GM20431 (cell line): Measurements from ENCODE around the gene CIBAR2.

Experiments
- in situ Hi-C: fragments of 300-500 bp; cut with MseI, MboI; formaldehyde crosslinking; loops from one replicate; pipeline ENCODE4 v1.15.0; 2020; ENCODE audit warnings: low sequenced_read_pairs; ENCODE audit not compliant: unreplicated experiment

The CIBAR2 gene

GRCh38 chr16:85145188-85145587 is 32.9 kb upstream of the CIBAR2 start:
- in situ Hi-C loops, result no loop called here

- in situ Hi-C loops, result no loop called here
Observed at GRCh38 chr16:85144026-85144915, 32.0 kb upstream of the CIBAR2 start.

- in situ Hi-C loops, result no loop called here
Observed at GRCh38 chr16:85142771-85143211, 30.5 kb upstream of the CIBAR2 start.

GRCh38 chr16:85142129-85142513 is 29.8 kb upstream of the CIBAR2 start:
- in situ Hi-C loops, result no loop called here

GRCh38 chr16:85141491-85142128 is 29.3 kb upstream of the CIBAR2 start:
- in situ Hi-C loops, result no loop called here

GRCh38 chr16:85140455-85141012 is 28.3 kb upstream of the CIBAR2 start:
- in situ Hi-C loops, result no loop called here

- in situ Hi-C loops, result no loop called here
Observed at GRCh38 chr16:85139881-85140339, 27.6 kb upstream of the CIBAR2 start.

GRCh38 chr16:85138825-85139627 is 26.8 kb upstream of the CIBAR2 start:
- in situ Hi-C loops, result no loop called here

GRCh38 chr16:85138073-85138824 is 26.0 kb upstream of the CIBAR2 start:
- in situ Hi-C loops, result no loop called here

- in situ Hi-C loops, result no loop called here
Observed at GRCh38 chr16:85137323-85138072, 25.2 kb upstream of the CIBAR2 start.

- in situ Hi-C loops, result no loop called here
Observed at GRCh38 chr16:85136702-85137322, 24.5 kb upstream of the CIBAR2 start.

GRCh38 chr16:85136213-85136701 is 24.0 kb upstream of the CIBAR2 start:
- in situ Hi-C loops, result no loop called here

- in situ Hi-C loops, result no loop called here
Observed at GRCh38 chr16:85134789-85135142, 22.5 kb upstream of the CIBAR2 start.

- in situ Hi-C loops, result no loop called here
Observed at GRCh38 chr16:85134076-85134788, 22.0 kb upstream of the CIBAR2 start.

- in situ Hi-C loops, result no loop called here
Observed at GRCh38 chr16:85133290-85133599, 21.0 kb upstream of the CIBAR2 start.

- in situ Hi-C loops, result no loop called here
Observed at GRCh38 chr16:85132456-85133289, 20.4 kb upstream of the CIBAR2 start.

- in situ Hi-C loops, result no loop called here
Observed at GRCh38 chr16:85130705-85131028, 18.4 kb upstream of the CIBAR2 start.
